A549 treated with CORT108297 at 1 μM for 4 hours (cell line): ENCODE results near the gene PFKFB2. TPM values are rescaled to one million over a fixed set of nuclear protein-coding genes. Genes with fewer than 3 reads are reported as not detected.

Source experiments
- total RNA-seq: library from RNA; stranded (reverse); fragments of 200-300 nt; extraction: Qiagen RNA extraction; gene quantifications from 5 replicates; pipeline ENCODE4 v1.2.3, GENCODE V29; 2022

The PFKFB2 gene
- total RNA-seq, result 5.2 to 6.6 TPM (median 6.1 TPM) in 5 replicates

GRCh38 chr1:207052911-207053769, at the start of gene PFKFB2:
Gene PFKFB2 (plus strand): TSS chr1:207053275. CDS start chr1:207054718, 1,443 bp downstream.

GRCh38 chr1:207032528-207033017, 20.5 kb upstream of the PFKFB2 start, which contains the start of gene C1orf116:
Gene C1orf116 (minus strand): TSS chr1:207032756. CDS start chr1:207027598, 5,158 bp downstream.

GRCh38 chr1:207051191-207051943, 1.7 kb upstream of the PFKFB2 start, which contains the start of gene YOD1:
Gene YOD1 (minus strand): TSS chr1:207051208. CDS start chr1:207051030, 178 bp downstream.

GRCh38 chr1:207088701-207089626, 35.9 kb downstream of the PFKFB2 start, which contains the start of gene C4BPB:
Gene C4BPB (plus strand): TSS chr1:207088860. CDS start chr1:207089532, 672 bp downstream.

GRCh38 chr1:207103892-207104373, 50.9 kb downstream of the PFKFB2 start, which contains the start of gene C4BPA:
Gene C4BPA (plus strand): TSS chr1:207104233. CDS start chr1:207113026, 8,793 bp downstream.

Other genes starting within 250 kb of the PFKFB2 start
- gene IL20, start 187.7 kb upstream of the PFKFB2 start, total RNA-seq, result 0.06 TPM in 1 of 5 replicates, not detected in the others
- 0.27 to 0.57 TPM (median 0.33 TPM) in 5 replicates for gene IL24, start 155.8 kb upstream of the PFKFB2 start, total RNA-seq
- gene FCMR, start 131.3 kb upstream of the PFKFB2 start, total RNA-seq, result 3.3 to 6.3 TPM (median 4.9 TPM) in 5 replicates
- gene PIGR, start 106.8 kb upstream of the PFKFB2 start, total RNA-seq, result not detected in 5 replicates
- gene FCAMR, start 82.8 kb upstream of the PFKFB2 start, total RNA-seq, result not detected in 5 replicates
- 3.8 to 5.4 TPM (median 4.5 TPM) in 5 replicates for gene C1orf116, start 20.5 kb upstream of the PFKFB2 start, total RNA-seq
- gene YOD1, start 2.1 kb upstream of the PFKFB2 start, total RNA-seq, result 5.6 to 7.4 TPM (median 6.4 TPM) in 5 replicates
- 1.4 to 1.8 TPM (median 1.6 TPM) in 5 replicates for gene C4BPB, start 35.6 kb downstream of the PFKFB2 start, total RNA-seq
- gene C4BPA, start 51.0 kb downstream of the PFKFB2 start, total RNA-seq, result 0.37 to 1.0 TPM (median 0.72 TPM) in 5 replicates